HEK293T (cell line): Measurements from ENCODE around the gene GAK.

ENCODE experiments used
- ELF4 ChIP-seq: fragments of 450-650 bp; IDR thresholded peaks from 2 replicates; pipeline ENCODE4 v1.6.1; 2017; ENCODE audit warnings: antibody characterized with exemption
- FOXA1 ChIP-seq: fragments of 450-650 bp; IDR thresholded peaks from 2 replicates; pipeline ENCODE4 v1.6.1; 2016; ENCODE audit warnings: mild to moderate bottlenecking
- NFRKB ChIP-seq: fragments of 450-650 bp; IDR thresholded peaks from 2 replicates; pipeline ENCODE4 v1.6.1; 2016; ENCODE audit warnings: mild to moderate bottlenecking, moderate library complexity
- SP1 ChIP-seq: fragments of 450-650 bp; IDR thresholded peaks from 2 replicates; pipeline ENCODE4 v1.6.1; 2017
- SUZ12 ChIP-seq: fragments of 450-650 bp; IDR thresholded peaks from 2 replicates; pipeline ENCODE4 v1.6.1; 2016; ENCODE audit warnings: mild to moderate bottlenecking

DNA sequence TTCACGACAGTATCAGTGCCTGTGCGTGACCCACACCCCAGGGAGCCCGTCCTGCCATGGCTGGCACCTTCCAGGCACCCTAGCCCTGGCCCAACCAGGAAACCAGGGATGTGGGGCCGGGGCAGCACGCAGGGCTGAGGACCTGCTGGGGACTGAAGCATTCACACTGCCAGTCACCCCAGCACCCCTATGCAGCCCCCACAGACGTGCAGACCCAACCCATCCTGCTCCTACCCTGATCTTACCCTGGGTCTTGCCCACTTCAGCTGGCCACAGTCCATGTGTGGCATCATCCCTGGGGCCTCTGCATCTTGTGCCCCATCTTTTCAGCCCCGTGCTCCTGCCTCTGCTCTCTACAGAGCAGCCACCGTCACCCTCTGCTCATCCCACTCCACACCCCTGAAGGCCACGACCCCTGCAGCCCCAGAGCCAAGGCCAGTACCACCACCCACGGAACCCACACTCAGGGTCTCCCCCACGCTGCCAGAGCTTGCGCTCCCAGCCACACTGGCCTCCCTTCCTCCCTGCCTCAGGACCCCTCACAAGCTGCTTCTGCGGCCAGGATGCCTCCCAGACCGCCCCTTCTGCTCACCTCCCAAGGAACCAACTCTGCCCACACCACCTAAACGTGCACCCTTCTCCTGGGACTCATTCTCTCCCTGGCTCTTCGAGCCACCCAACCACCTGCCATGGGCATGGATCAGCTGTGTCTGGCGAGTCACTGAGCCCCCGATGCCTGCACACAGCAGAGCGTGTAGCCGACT lies 25.6 kb downstream of the GAK start:
- TF ChIP-seq SUZ12 (no peak), NFRKB (no peak), FOXA1 (no peak), SP1 (no peak), ELF4 (no peak)
